ENCODE results near the gene C1orf105.
"Not testable (repeated sequence)": the region's sequence is repeated elsewhere in the genome, so short reads cannot be mapped to it uniquely, and the experiment has no call there.

C1orf105 gene

DNA sequence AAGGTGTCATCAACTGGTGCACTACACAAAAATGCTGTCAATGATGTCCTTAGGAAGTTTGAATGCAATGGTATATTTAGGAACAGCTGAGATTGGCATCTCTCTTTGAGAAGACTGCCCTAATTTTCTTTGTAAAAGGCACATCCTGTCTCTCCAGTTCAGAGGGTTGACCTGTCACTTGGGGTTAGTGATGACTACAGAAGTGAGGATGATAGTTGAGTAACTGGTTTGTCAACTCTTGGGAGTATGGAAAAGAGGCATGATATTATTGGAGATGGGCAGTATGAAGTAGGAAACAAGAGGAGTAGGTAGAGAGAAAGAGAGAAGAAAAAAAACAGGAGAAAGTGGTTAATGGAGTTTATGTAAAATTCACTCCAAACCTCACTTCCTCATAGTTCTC, 63.8 kb downstream of the C1orf105 start:
- H3K4me3 ChIP-seq (ENCODE audit: low read depth, low read length), result no peak overlapping the region

DNA sequence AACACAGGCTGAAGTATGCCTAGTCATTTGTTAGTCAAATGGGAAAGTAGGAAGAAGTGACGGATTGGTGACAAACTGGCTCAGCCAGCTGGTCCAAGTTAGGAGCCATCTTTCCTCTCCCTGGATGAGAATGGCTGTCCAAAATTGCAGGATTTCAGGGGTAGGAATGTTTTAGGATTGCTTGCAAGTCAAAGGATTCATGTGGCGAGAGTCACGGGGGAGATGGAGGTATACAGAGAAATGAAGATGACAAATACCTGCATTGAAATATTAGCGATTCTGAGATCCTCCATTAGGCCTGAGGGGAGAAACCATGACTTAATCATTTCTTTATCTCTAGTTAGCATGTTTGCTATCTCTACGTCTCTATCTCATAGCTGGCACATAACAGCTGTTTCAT, 65.1 kb downstream of the C1orf105 start:
- H3K4me3 ChIP-seq (ENCODE audit: low read depth, low read length), result no peak overlapping the region

DNA sequence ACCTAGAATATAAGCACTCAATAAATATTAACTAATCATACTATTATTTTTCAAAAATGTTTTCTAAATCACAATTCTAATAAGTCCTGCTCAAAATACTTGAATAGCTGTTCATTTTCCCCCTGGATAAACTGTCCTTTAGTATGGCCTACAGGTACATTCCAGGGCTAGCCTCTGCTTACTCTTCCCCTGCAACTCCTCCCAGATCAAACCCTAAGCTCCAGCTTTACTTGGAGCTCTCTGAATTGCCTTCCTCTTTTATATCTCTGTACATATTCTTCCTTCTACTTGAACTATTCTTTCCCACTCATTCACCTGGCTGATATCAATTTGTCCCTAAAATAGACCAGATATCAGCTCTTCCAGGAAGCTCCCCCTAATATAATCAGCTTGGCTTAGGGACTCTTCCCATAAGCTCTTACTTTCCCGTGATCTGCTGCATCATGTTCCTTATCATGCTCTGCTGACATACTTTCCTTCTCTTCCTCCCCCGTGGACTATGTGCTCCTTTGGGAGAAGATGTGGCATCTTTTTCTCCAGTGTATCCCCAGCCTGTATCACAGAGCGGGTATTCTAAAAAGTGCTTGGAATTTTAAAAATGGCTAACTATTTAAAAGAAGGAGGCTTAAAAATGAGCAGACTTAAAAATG, 66.4 kb downstream of the C1orf105 start:
- no peak overlapping the region for H3K4me3 ChIP-seq (ENCODE audit: low read depth, low read length)

DNA sequence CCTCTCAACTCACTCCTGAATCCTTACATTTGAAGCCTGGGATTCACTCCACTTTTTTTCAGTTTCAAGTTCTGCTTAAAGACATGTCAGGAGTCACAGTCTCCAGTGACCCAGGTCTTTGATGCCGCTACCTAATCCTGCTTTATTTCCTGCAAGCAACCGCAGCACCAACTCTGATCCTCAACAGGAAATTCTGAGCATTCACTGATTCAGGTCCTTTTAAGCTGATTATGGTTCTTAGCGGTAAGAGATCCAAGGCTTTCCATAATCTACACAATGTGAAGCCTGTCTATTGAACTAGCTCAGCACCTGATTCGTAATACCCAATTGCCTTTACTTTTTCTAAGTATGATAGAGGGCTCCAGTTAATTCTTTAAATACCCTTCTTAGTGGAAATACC, 67.1 kb downstream of the C1orf105 start:
- no peak overlapping the region for H3K4me3 ChIP-seq (ENCODE audit: low read depth, low read length)

DNA sequence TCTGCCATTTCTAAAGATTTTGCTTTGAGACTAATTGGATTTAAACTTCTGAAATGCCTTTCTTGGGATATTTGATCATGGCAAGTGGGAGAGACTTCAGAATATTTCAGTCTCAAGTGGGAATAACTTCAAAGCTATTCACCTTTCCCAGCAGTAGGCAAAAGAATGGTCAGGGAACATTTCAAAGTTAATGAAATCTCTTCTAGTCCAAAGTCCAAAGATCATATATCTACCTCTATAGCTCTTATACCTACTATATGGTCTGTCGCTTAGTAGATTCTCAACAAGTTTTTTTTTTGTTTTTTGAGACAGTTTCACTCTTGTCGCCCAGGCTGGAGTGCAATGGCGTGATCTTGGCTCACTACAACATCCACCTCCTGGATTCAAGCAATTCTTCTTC, 67.9 kb downstream of the C1orf105 start:
- H3K4me3 ChIP-seq (ENCODE audit: low read depth, low read length), result no peak overlapping the region

DNA sequence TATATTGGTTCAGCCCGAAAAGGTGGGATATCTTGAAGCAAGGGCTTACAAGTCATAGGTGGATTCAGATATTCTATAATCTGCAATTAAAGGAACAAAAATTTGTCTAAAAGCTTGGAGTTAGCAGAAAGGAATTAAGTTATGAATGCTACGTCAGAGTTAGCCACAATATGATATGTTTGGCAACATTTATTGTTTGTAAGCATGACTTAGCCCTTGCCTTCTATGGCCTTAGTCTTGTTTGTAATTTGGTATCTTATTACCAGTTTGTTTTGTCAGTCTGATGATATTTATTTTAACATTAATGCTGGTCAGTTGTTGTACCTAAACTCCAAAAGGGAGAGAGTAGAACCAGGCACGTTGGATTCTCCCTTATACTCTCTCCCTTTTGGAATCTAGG, 69.4 kb downstream of the C1orf105 start:
- no peak overlapping the region for H3K4me3 ChIP-seq (ENCODE audit: low read depth, low read length)

DNA sequence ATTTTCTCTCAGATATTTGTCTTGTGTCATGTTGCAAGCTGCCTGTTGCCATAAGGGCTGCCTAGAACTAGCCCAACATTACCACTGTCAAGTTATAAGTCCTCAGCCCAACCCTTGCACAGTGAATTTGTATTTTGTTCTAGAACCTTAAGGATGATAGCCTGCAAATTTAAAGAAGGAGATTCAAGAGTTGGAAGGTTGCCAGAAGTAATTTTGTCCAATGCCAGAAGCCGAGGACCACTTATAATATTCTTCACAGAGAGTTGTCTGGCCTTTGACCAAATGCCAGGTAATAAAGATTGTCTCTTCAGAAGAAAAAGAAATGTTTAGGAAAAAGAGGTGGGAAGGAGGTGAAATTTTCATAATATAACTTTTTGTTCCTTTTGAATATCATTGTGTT, 71.9 kb downstream of the C1orf105 start:
- no peak overlapping the region for H3K4me3 ChIP-seq (ENCODE audit: low read depth, low read length)

DNA sequence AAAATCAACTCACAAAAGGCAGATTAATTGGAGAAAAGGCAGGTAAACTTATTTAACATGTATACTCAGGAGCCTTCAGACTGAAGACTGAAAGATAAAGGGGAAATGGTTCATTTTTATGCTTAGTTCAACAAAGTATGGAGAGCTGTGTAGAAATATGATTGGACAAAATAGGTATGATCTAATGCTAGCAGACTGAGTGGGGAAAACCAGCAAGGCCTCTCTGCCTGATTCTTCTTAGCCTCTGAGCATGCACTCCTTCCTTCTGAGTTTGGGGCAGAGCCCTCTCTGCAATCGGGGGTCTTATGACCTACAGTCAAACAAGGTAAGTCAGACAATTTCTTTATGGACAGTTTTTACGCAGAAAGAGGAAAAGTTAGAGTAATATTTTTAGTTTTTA, 73.7 kb downstream of the C1orf105 start:
- H3K4me3 ChIP-seq (ENCODE audit: low read depth, low read length), result no peak overlapping the region

DNA sequence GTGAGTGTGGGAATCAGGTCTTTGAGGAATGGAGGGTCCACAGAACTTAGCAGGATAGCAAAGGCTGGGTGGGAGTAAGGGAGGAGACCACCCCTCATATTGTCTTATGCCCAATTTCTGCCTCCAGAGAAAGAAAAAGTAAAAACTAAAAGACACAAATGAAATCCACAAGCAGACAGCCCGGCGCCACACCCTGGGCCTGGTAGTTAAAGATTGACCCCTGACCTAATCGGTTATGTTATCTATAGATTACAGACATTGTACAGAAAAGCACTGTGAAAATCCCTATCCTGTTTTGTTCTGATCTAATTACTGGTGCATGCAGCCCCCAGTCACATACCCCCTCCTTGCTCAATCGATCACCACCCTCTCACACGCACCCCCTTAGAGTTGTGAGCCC, 75.6 kb downstream of the C1orf105 start:
- not testable (repeated sequence) for H3K4me3 ChIP-seq (ENCODE audit: low read depth, low read length)

DNA sequence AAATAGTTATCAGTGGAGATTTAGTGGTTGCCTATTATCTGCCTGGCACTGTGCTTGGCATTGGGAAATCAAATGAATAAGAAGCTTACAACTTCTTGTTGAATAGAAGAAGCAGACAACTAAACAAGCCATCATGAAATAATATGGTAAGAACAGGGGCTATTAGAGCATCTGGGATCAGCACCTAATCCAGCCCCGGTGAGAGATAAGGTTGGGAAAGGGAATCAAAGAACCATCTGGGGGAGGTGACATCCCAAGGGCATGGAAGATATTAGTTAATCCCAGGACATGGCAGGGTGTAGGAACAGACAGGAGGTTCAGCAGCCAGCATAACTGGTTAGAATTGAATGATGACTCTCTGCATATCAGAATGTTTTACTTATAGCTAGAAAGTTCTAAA, 76.2 kb downstream of the C1orf105 start:
- no peak overlapping the region for H3K4me3 ChIP-seq (ENCODE audit: low read depth, low read length)

DNA sequence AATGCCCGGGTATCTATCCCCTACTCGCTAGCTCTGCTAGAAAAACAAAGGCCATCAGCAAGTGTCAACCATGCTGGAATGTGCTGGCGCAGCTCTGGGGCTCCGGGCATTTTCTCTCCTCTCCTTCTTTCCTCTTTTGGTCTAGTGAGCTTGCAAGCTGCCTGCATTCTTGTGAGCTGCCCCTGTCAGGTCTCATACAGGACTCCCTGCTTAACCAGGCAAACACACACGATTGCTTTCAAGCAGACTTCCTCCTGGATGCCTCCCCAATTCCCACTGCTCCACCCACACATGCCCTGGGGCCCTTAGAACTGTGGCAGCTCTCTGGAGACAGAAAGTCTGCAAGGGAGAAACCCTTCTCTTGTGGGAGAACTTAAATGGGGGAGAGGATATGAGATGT, 76.7 kb downstream of the C1orf105 start:
- H3K4me3 ChIP-seq (ENCODE audit: low read depth, low read length), result no peak overlapping the region

DNA sequence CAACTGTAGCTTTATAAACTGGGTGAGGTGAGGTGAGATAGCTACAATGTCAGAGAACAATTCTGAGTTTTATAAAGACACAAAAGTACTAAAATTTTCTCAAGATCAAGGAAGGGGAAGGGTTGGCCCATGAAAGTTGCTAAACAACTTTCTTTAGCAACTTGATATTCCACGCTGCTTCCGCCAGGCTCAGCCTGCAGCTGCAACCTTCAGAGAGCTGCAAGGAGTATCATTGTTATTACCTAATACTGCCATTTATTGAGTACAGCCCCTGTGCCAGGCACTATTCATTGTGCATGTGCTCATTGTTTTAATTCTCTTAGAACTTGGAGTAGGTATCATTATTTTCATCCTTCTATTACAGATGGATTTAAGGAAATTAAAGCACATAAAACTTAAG, 78.4 kb downstream of the C1orf105 start:
- H3K4me3 ChIP-seq (ENCODE audit: low read depth, low read length), result no peak overlapping the region

DNA sequence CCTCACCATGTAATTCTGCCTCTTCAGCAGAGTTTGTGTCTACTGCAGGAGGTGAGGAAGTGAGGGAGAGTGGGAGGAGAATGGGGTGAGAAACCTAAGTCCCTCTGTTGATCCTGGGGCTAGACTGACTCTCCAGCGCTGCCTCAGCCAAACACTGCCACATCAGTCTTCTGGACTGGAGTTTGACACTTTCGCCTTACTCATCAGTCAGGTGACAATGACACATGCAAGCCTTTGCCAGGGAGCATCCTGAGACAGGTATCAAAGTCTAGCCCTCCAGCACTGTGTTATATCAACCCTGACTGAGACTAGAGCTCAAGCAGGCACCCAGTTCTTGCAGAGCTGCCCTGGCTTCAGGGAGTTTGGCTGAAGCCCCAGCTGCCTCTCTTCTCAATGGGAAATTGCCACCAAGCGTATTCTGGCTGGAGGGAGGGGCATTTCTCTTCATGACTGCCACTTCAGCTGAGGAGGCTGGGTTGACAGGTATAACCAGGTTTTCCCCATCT, 79.2 kb downstream of the C1orf105 start:
- H3K4me3 ChIP-seq (ENCODE audit: low read depth, low read length), result no peak overlapping the region

DNA sequence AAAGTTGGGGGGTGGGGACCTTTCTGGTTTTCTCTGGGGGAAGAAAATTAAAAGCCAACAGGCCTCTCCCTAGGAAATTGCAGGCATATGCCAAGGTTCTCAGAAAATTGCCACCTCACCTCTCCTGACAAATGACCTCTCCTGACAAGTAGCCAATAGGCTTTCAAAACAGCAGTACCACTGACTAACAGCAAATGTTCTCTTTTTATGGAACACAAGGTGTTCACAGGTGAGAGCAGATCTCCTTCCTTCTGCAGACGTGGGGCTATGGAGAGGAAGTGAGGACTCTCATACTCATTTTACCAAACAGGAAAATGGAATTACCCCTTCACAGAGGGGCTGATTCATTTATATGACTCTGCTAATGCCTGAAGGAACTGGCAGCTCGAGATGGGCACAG, 79.7 kb downstream of the C1orf105 start:
- no peak overlapping the region for H3K4me3 ChIP-seq (ENCODE audit: low read depth, low read length)

DNA sequence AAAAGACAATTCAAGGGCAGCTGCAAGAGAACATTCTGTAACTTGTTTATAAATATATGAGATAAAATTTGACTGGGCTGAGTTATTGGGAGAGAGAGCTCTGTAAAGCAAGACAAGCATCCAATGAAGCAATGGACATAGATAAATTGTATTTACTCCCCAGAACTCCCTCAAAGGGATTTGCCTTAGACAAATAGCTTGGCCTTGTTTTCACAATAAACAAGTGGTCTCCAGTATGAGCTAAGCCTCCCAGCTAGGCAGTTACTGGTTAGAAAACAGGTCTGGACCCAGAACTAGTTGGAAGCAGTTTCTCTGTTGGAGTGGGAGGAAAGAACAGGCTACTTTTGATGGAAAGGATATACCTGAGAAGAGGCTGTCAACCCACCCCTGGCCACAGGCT, 87.3 kb downstream of the C1orf105 start:
- H3K4me3 ChIP-seq (ENCODE audit: low read depth, low read length), result no peak overlapping the region

DNA sequence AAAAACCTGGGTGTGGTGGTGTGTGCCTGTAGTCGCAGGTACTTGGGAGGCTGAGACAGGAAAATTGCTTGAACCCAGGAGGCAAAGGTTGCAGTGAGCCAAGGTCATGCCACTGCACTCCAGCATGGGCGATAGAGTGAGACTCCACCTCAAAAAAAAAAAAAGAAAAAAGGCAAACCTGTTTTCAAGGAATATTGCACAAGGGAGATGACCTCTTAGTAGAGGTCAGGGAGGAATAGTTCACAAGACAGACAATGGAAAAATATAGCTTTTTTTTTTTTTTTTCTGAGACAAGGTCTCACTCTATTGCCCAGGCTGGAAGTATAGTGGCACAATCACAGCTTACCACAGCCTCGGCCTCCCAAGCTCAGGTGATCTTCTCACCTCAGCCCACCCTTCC, 90.0 kb downstream of the C1orf105 start:
- H3K4me3 ChIP-seq (ENCODE audit: low read depth, low read length), result no peak overlapping the region

DNA sequence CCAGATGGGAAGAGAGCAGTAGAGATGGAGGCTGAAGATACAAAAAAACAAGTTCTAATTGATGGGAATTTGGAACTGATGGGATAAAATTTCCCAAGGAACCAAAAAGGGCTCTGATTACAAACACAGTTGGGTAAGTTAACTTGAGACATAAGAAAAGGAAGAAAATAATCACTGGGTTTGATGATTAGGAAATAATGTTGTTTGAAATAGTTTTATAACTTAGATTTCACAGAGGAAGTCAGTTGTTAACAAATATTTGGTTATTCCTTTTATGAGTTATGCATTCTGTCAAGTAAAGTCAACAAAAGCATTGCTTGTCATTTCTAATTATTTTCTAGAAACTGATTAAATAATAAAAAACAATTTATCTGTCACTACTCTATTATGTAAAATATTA, 92.1 kb downstream of the C1orf105 start:
- no peak overlapping the region for H3K4me3 ChIP-seq (ENCODE audit: low read depth, low read length)

DNA sequence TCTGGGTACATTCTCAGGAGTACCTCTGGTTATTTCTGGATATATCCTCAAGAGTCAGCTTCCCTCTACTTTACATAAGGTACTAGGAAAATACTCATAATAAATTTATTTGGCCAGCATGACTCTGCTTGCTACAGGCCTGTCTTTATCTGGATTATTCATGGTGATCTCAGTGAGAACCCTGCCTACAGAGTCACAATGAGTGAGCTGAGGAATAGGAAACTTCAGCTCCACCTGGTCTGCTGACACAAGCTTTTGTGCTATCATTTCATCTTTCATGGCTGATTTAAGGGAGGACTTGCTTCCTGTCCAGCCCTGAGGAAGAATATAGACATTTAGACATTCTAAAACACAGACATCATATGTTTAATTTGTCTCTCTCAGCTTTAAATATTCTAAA, 93.0 kb downstream of the C1orf105 start:
- no peak overlapping the region for H3K4me3 ChIP-seq (ENCODE audit: low read depth, low read length)

DNA sequence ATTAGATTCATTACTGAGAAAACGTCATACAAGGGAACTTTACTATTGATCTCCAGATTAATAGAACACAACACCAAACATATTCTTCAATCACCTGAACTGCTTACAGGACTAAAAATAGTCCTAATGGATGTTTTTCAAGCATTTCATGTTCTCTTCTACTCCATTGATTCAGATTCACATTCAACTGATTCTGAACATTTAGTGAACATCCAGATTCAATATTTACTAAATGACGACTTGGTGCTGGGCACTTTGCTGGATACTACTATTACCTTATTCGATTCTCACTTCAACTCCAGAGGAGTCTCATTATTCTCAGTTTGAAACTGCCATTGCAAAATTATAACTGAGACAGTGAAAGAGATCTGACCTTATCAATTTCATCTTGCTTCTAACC, 93.6 kb downstream of the C1orf105 start:
- no peak overlapping the region for H3K4me3 ChIP-seq (ENCODE audit: low read depth, low read length)

DNA sequence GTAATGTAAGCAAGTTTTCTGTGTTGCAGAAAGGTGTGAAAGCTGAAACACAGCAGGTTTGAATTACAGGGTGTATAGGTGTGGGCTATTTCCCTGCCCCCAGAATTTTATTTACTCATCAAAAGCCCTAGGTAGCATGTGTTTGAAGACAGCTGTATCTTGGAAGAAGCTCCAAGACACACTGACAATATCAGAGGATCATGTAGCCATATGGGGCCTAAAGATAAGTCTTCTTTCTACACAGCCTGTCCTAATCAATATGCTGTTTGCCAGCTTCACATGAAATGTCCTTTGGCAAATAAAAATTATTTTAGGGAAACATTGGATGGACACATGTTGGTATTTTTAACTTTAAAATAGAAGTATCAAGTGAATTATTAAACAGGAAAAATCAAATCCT, 95.0 kb downstream of the C1orf105 start:
- no peak overlapping the region for H3K4me3 ChIP-seq (ENCODE audit: low read depth, low read length)

DNA sequence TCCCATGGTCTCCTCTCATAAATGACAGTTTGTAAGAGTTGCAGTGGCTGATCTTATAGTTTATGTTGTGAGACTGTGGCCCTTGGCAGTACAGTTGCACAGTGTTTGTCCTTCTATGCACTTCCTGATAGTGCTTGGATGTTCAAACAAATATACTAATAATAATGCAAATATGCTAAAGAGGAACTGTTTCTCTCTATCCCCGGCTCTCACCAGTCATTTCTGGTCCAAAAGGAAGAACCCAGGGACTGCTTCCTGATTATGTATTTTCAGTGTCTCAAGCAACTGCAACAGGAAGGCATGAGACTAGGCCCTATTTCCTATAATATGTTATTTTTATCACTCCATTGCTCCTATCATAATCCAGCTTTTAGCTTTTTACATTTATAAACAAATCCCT, 95.4 kb downstream of the C1orf105 start:
- H3K4me3 ChIP-seq (ENCODE audit: low read depth, low read length), result no peak overlapping the region

DNA sequence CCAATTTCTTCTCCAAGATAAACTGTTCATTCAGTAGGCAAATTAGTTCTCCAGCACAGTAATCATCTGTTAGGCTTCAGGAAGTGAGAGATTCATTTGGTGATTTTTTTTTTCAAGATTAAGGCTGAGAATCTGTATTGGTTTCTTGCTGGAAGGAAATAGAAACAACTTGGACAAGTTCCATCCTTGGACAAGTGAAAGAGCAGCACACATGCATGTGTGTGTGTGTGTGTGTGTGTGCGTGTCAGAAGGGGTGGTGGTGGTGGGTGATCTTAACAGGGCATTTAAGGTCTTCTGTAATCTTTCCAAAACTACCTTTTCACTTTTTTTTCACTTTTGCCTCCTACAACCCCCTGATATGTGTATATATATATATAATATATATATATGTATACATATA, 96.6 kb downstream of the C1orf105 start:
- H3K4me3 ChIP-seq (ENCODE audit: low read depth, low read length), result no peak overlapping the region

DNA sequence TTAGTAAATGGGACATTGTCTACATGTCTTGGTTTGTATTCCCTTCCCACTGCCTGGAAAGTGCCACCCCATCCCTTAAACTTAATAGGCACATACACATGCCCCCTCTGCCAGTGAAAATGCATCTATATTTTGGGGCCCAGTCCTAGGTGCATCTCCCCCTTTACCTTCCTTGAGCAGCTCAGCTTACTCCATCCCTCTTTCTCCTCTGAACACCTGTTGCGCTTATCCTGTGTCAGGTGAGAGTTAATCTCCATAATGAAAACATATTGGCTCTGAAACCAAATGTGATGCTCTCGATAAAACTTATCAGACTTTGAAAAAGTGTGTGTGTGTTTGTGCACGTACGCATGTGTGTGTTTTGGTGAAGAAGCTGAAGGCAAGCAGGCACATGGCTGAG, 97.1 kb downstream of the C1orf105 start:
- H3K4me3 ChIP-seq (ENCODE audit: low read depth, low read length), result no peak overlapping the region

Data from iPS-11a (cell line).